H1 (cell line): Measurements from ENCODE around the gene ADGRB2. TPM values are rescaled to one million over a fixed set of nuclear protein-coding genes. Genes with fewer than 3 reads are reported as not detected.

Experiments
- CTCF ChIA-PET: fragments of 300-600 bp; sonication (Branson Sonifier 250); formaldehyde crosslinking; loops from one replicate; lab custom pipeline; 2021; ENCODE audit not compliant: partially characterized antibody; lab: Charles Lee
- POLR2A ChIA-PET: fragments of 300-600 bp; sonication (Branson Sonifier 250); formaldehyde crosslinking; loops from one replicate; lab custom pipeline; 2021; ENCODE audit warnings: inconsistent platforms; ENCODE audit not compliant: partially characterized antibody; lab: Charles Lee
- DNase-seq, 2 experiments: peaks; one replicate each; pipeline versions ENCODE4 v3.0.0 to v3.0.0-alpha.2; 2010 to 2022; ENCODE audit warnings: low spot score in 2 of 2, low read depth in 1 of 2, mixed read lengths in 1 of 2
- FAIRE-seq: peaks from 2 replicates; lab custom pipeline; 2011; peaks lifted over from hg19 to GRCh38; lab: Jason Lieb, UNC
- H2AFZ ChIP-seq: 2 replicates; pipeline ENCODE4 v1.8.1; 2012; ENCODE audit warnings: low read length, inconsistent platforms
- H2AK5ac ChIP-seq: 2 replicates; pipeline ENCODE4 v1.6.1; 2013; ENCODE audit warnings: low read depth, low read length
- H2BK120ac ChIP-seq: replicated peaks from 2 replicates; pipeline ENCODE3; 2013; ENCODE audit warnings: low read depth, low read length, inconsistent platforms
- H2BK12ac ChIP-seq: 2 replicates; pipeline ENCODE4 v1.6.1; 2013; ENCODE audit warnings: low read depth, low read length
- H2BK15ac ChIP-seq: 2 replicates; pipeline ENCODE4 v1.6.1; 2013; ENCODE audit warnings: low read length
- H2BK20ac ChIP-seq: 2 replicates; pipeline ENCODE4 v1.6.1; 2013; ENCODE audit warnings: low read length
- H2BK5ac ChIP-seq: 2 replicates; pipeline ENCODE4 v1.6.1; 2013; ENCODE audit warnings: low read depth, low read length
- H3K14ac ChIP-seq: 2 replicates; pipeline ENCODE4 v1.6.1; 2013; ENCODE audit warnings: inconsistent platforms; ENCODE audit not compliant: insufficient read length
- H3K18ac ChIP-seq: 2 replicates; pipeline ENCODE4 v1.6.1; 2013; ENCODE audit warnings: low read length; ENCODE audit errors: extremely low read depth
- H3K23ac ChIP-seq: 2 replicates; pipeline ENCODE4 v1.6.1; 2013; ENCODE audit warnings: inconsistent platforms; ENCODE audit not compliant: insufficient read length
- H3K23me2 ChIP-seq: 2 replicates; pipeline ENCODE4 v1.6.1; 2013; ENCODE audit warnings: low read depth, low read length
- H3K27ac ChIP-seq: 2 replicates; pipeline ENCODE4 v1.6.1; 2011; ENCODE audit warnings: low read depth, low read length, inconsistent platforms
- H3K27me3 ChIP-seq, 4 experiments: replicated peaks in 1 of 4; 1 replicate in 1 of 4; 2 replicates in 3 of 4; pipeline versions ENCODE4 v1.6.1 to v1.8.1; 2011 to 2013; ENCODE audit warnings: low read length in 3 of 4, mild to moderate bottlenecking in 3 of 4, inconsistent platforms in 2 of 4, mixed read lengths in 2 of 4, moderate library complexity in 1 of 4; ENCODE audit not compliant: control insufficient read depth in 3 of 4, insufficient read depth in 3 of 4; ENCODE audit errors: extremely low read depth in 1 of 4
- H3K36me3 ChIP-seq, 4 experiments: 2 replicates each; pipeline versions ENCODE4 v1.6.1 to v1.8.1; 2011 to 2013; ENCODE audit warnings: mild to moderate bottlenecking in 4 of 4, low read length in 3 of 4, moderate library complexity in 2 of 4, control low read depth in 1 of 4, inconsistent platforms in 1 of 4; ENCODE audit not compliant: insufficient read depth in 4 of 4, control insufficient read depth in 2 of 4
- H3K4ac ChIP-seq: replicated peaks from 2 replicates; pipeline ENCODE3; 2013; ENCODE audit warnings: low read length, low read depth, mixed read lengths, inconsistent platforms; ENCODE audit not compliant: insufficient read length
- H3K4me1 ChIP-seq, 4 experiments: replicated peaks in 1 of 4; 1 replicate in 1 of 4; 2 replicates in 3 of 4; pipeline versions ENCODE4 v1.6.1 to v1.8.1; 2011 to 2013; ENCODE audit warnings: low read length in 3 of 4, inconsistent platforms in 2 of 4, mixed read lengths in 1 of 4; ENCODE audit not compliant: insufficient read depth in 4 of 4, control insufficient read depth in 3 of 4
- H3K4me2 ChIP-seq, 2 experiments: 2 replicates each; pipeline versions ENCODE4 v1.6.1 to v1.8.1; 2011 to 2013; ENCODE audit warnings: low read depth in 2 of 2, low read length in 2 of 2, control low read depth in 1 of 2, inconsistent platforms in 1 of 2, mild to moderate bottlenecking in 1 of 2; ENCODE audit not compliant: insufficient read depth in 1 of 2
- H3K4me3 ChIP-seq, 4 experiments: fragments of 200-600, 300-600 bp in 1 of 4; sonication (generic), shearing (Covaris generic), sonication (Bioruptor Twin) in 1 of 4; 2 replicates each; pipeline versions ENCODE4 v1.5.1 to v1.8.1; 2011 to 2016; ENCODE audit warnings: low read length in 4 of 4, low read depth in 3 of 4, control low read depth in 2 of 4, inconsistent platforms in 2 of 4, mild to moderate bottlenecking in 2 of 4, mixed read lengths in 1 of 4, moderate library complexity in 1 of 4; ENCODE audit not compliant: insufficient read depth in 2 of 4; ENCODE audit errors: extremely low read depth in 1 of 4
- H3K56ac ChIP-seq: replicated peaks from 2 replicates; pipeline ENCODE3; 2013; ENCODE audit warnings: low read depth, mild to moderate bottlenecking, mixed read lengths, low read length, inconsistent platforms; ENCODE audit not compliant: insufficient read length
- H3K79me1 ChIP-seq: 2 replicates; pipeline ENCODE4 v1.6.1; 2013; ENCODE audit warnings: low read depth, low read length, control low read depth
- H3K79me2 ChIP-seq, 2 experiments: 2 replicates each; pipeline versions ENCODE4 v1.6.1 to v1.8.1; 2012 to 2013; ENCODE audit warnings: low read length in 2 of 2, mild to moderate bottlenecking in 2 of 2, inconsistent platforms in 1 of 2; ENCODE audit not compliant: insufficient read depth in 2 of 2, control insufficient read depth in 1 of 2
- H3K9ac ChIP-seq, 4 experiments: replicated peaks in 1 of 4; 1 replicate in 1 of 4; 2 replicates in 3 of 4; pipeline versions ENCODE4 v1.6.1 to v1.8.1; 2011 to 2013; ENCODE audit warnings: low read depth in 3 of 4, low read length in 3 of 4, control low read depth in 2 of 4, mild to moderate bottlenecking in 2 of 4, moderate library complexity in 2 of 4, inconsistent platforms in 1 of 4; ENCODE audit errors: extremely low read depth in 1 of 4
- H3K9me3 ChIP-seq, 2 experiments: 2 replicates each; pipeline versions ENCODE4 v1.6.1 to v1.8.1; 2012 to 2013; ENCODE audit warnings: mild to moderate bottlenecking in 2 of 2, moderate library complexity in 2 of 2, control low read depth in 1 of 2, inconsistent platforms in 1 of 2, low read depth in 1 of 2, low read length in 1 of 2, mixed read lengths in 1 of 2; ENCODE audit not compliant: insufficient read depth in 2 of 2
- H4K20me1 ChIP-seq, 2 experiments: replicated peaks in 1 of 2; 2 replicates each; pipeline versions ENCODE3 to v1.8.1; 2011 to 2013; ENCODE audit warnings: inconsistent platforms in 2 of 2, low read length in 2 of 2, mild to moderate bottlenecking in 1 of 2; ENCODE audit not compliant: insufficient read depth in 2 of 2, control insufficient read depth in 1 of 2
- H4K5ac ChIP-seq: 2 replicates; pipeline ENCODE4 v1.6.1; 2013; ENCODE audit warnings: low read length, low read depth, mixed read lengths, inconsistent platforms; ENCODE audit not compliant: insufficient read length
- H4K8ac ChIP-seq: 2 replicates; pipeline ENCODE4 v1.8.0; 2013; ENCODE audit warnings: mild to moderate bottlenecking, moderate library complexity, low read length, inconsistent platforms; ENCODE audit not compliant: insufficient read depth; ENCODE audit errors: extremely low read depth
- H4K91ac ChIP-seq: replicated peaks from 2 replicates; pipeline ENCODE3; 2013; ENCODE audit warnings: low read length, mixed read lengths, inconsistent platforms; ENCODE audit not compliant: insufficient read length
- KDM1A ChIP-seq: fragments of 200-600, 300-600 bp; sonication (generic); IDR thresholded peaks from 2 replicates; pipeline ENCODE4 v1.7.1; 2016; ENCODE audit warnings: mild to moderate bottlenecking, low read length, borderline replicate concordance
- TAF1 ChIP-seq: IDR thresholded peaks from 2 replicates; pipeline ENCODE4 v1.6.1; 2011; ENCODE audit warnings: mild to moderate bottlenecking, low read depth, low read length
- WGBS, 2 experiments: shearing (Covaris generic) in 1 of 2; methylation state at CpG; one replicate each; pipeline versions ENCODE4 v1.1.6 to v1.1.7; 2013 to 2015; ENCODE audit warnings: low lambda C conversion rate in 2 of 2, mixed read lengths in 2 of 2, inconsistent platforms in 1 of 2, low coverage in 1 of 2, missing lambda C conversion rate in 1 of 2; ENCODE audit not compliant: insufficient replicate concordance in 2 of 2, insufficient coverage in 1 of 2, insufficient read length in 1 of 2; ENCODE audit errors: extremely low coverage in 1 of 2, missing lambda C conversion rate in 1 of 2; 5-methylcytosine and 5-hydroxymethylcytosine counted together
- polyA plus RNA-seq, 7 experiments: library from polyadenylated mRNA; depleted of rRNA in 3 of 7; stranded (reverse) in 5 of 7; unstranded in 2 of 7; fragments of >200 nt in 5 of 7; fragments of 200-250 nt in 2 of 7; gene quantifications; 1 replicate in 5 of 7; 2 replicates in 1 of 7; 4 replicates in 1 of 7; pipeline versions ENCODE4 v1.2.1 to v1.2.3, GENCODE V29; 2011 to 2013; ENCODE audit warnings: missing spikeins in 2 of 7, mixed read lengths in 2 of 7
- total RNA-seq: library from RNA; stranded (reverse); fragmentation: NEBNext Ultra II Directional; extraction: Animal tissue kit (Norgen Biotek cat#: 25700); gene quantifications from 2 replicates; pipeline ENCODE4 v1.2.1, GENCODE V29; 2021

ADGRB2 gene
- total and polyA plus RNA-seq, 2 of the 8 experiments (the other 6 are each of a cell fraction or from before 2014, with no cell fraction given) = 15.6 to 26.2 TPM

GRCh38 chr1:31812158-31812829, 48.2 kb upstream of the ADGRB2 start:
- 90% methylated on average over 9 of the region's 9 CpGs; no CpG with 5 or more reads in 1 of the 2 experiments for WGBS, 2 experiments
- ChIA-PET POLR2A (interaction anchor here (1.0 kb wide), 1 partner anchor 53 kb away, joined by 3 read pairs; no protein-coding TSS in a partner anchor), CTCF (interaction anchor here (0.9 to 2.5 kb wide), 6 partner anchors 10 to 165 kb away, joined by 3 to 10 read pairs (median 4); no protein-coding TSS in a partner anchor)
- H3K79me1 ChIP-seq = no peaks in the 10 kb centered on the region
- H3K27ac ChIP-seq = no peak overlapping the region; the same call in 1 of the 2 replicates
- H3K23me2 ChIP-seq = no peaks in the 10 kb centered on the region; the same call in 1 of the 2 replicates
- H2BK20ac ChIP-seq = no peak overlapping the region
- no peak overlapping the region for H3K4me3 ChIP-seq
- H3K36me3 ChIP-seq = no peaks in the 10 kb centered on the region
- H2BK5ac ChIP-seq = no peak overlapping the region
- peaks cover 0 to 2% (median under 1%) of the 10 kb centered on the region in 4 experiments; a peak in 1 of 7 replicates for H3K4me1 ChIP-seq
- no peak overlapping the region for H3K9ac ChIP-seq
- H2AK5ac ChIP-seq = no peak overlapping the region
- H3K56ac ChIP-seq = no peak overlapping the region
- H3K79me2 ChIP-seq = no peaks in the 10 kb centered on the region
- DNase-seq (no peak), FAIRE-seq (no peak)
- no peaks in the 10 kb centered on the region for H4K20me1 ChIP-seq
- H3K23ac ChIP-seq = no peak overlapping the region
- no peak overlapping the region for H3K18ac ChIP-seq
- no peak overlapping the region for H4K91ac ChIP-seq
- H3K9me3 ChIP-seq = no peaks in the 10 kb centered on the region
- H2AFZ ChIP-seq = no peak overlapping the region
- TF ChIP-seq TAF1 = no peak
- TF ChIP-seq KDM1A = peak; percentile 39; the same call in 1 of the 2 replicates
- no peak overlapping the region for H2BK120ac ChIP-seq
- no peak overlapping the region for H2BK12ac ChIP-seq
- no peak overlapping the region for H2BK15ac ChIP-seq
- no peak overlapping the region for H3K14ac ChIP-seq
- H3K27me3 ChIP-seq = no peaks in the 10 kb centered on the region; a peak in 1 of 7 replicates
- no peak overlapping the region for H4K8ac ChIP-seq
- H3K4me2 ChIP-seq = no peak overlapping the region
- no peak overlapping the region for H4K5ac ChIP-seq
- no peak overlapping the region for H3K4ac ChIP-seq
